HepG2 (cell line): Measurements from ENCODE around the gene CLEC7A. TPM values are rescaled to one million over a fixed set of nuclear protein-coding genes. Genes with fewer than 3 reads are reported as not detected.

Experiments
- ATAC-seq: fragments of 200-7000 bp; cut with Tn5 transposase; 3 replicates; pipeline ENCODE4 v1.9.1; 2020; ENCODE audit warnings: mild to moderate bottlenecking, moderate library complexity
- BruUV-seq: library from RNA; stranded (reverse); fragments of 400-500 nt; replicated peaks from 2 replicates; lab custom pipeline; 2021; lab: Mats Ljungman, UMichigan
- CTCF ChIA-PET: fragments of 300-600 bp; formaldehyde crosslinking; extraction: SDS; loops from one replicate; lab custom pipeline; 2021; ENCODE audit warnings: low total read pairs, inconsistent platforms, low intra/inter-chr PET ratio; lab: Yijun Ruan, JAX
- POLR2A ChIA-PET: fragments of 350-600 bp; sonication (Branson Sonifier 250); formaldehyde crosslinking; loops from one replicate; lab custom pipeline; 2020; ENCODE audit warnings: antibody characterized with exemption, inconsistent platforms; lab: Yijun Ruan, JAX
- DNase-seq: peaks from one replicate; pipeline ENCODE4 v3.0.0-alpha.2; 2015; ENCODE audit warnings: low spot score
- FAIRE-seq: peaks from 3 replicates; lab custom pipeline; 2011; peaks lifted over from hg19 to GRCh38; lab: Jason Lieb, UNC
- H2AFZ ChIP-seq: one replicate; pipeline ENCODE4 v1.6.1; 2011; ENCODE audit warnings: low read length, inconsistent platforms
- H3K27ac ChIP-seq: fragments of 300-600 bp; 3 replicates; pipeline ENCODE4 v1.8.0; 2011; ENCODE audit warnings: mixed run types, mild to moderate bottlenecking, mixed read lengths, low read length, inconsistent platforms; ENCODE audit not compliant: insufficient read depth; ENCODE audit errors: extremely low read length
- H3K27me3 ChIP-seq, 2 experiments: fragments of 200-600 bp in 1 of 2; 2 replicates in 1 of 2; 3 replicates in 1 of 2; pipeline versions ENCODE4 v1.6.0 to v1.8.0; 2011; ENCODE audit warnings: low read length in 2 of 2, mild to moderate bottlenecking in 2 of 2, moderate library complexity in 2 of 2, inconsistent platforms in 1 of 2; ENCODE audit not compliant: insufficient read depth in 2 of 2, control insufficient read depth in 1 of 2
- H3K36me3 ChIP-seq, 2 experiments: fragments of 200-600 bp in 1 of 2; replicated peaks in 1 of 2; 2 replicates in 1 of 2; 3 replicates in 1 of 2; pipeline versions ENCODE4 v1.5.1 to v1.8.0; 2011; ENCODE audit warnings: low read length in 2 of 2, inconsistent platforms in 1 of 2; ENCODE audit not compliant: insufficient read depth in 2 of 2, control insufficient read depth in 1 of 2
- H3K4me1 ChIP-seq: 2 replicates; pipeline ENCODE4 v1.5.1; 2012; ENCODE audit warnings: low read length, inconsistent platforms; ENCODE audit not compliant: insufficient read depth
- H3K4me2 ChIP-seq: 2 replicates; pipeline ENCODE4 v1.6.0; 2011; ENCODE audit warnings: low read depth, low read length, inconsistent platforms
- H3K4me3 ChIP-seq, 3 experiments: fragments of 200-600 bp in 1 of 3; sonication (generic), shearing (Covaris generic) in 1 of 3; replicated peaks in 1 of 3; 2 replicates each; pipeline ENCODE4 v1.5.1; 2011 to 2016; ENCODE audit warnings: low read length in 3 of 3, inconsistent platforms in 2 of 3, low read depth in 2 of 3, mild to moderate bottlenecking in 2 of 3, control low read depth in 1 of 3, mixed read lengths in 1 of 3; ENCODE audit not compliant: insufficient read depth in 1 of 3
- H3K79me2 ChIP-seq: one replicate; pipeline ENCODE4 v1.6.1; 2011; ENCODE audit warnings: low read length, inconsistent platforms; ENCODE audit not compliant: insufficient read depth
- H3K9ac ChIP-seq: 2 replicates; pipeline ENCODE4 v1.6.0; 2011; ENCODE audit warnings: mild to moderate bottlenecking, low read depth, low read length, inconsistent platforms; ENCODE audit not compliant: insufficient read depth
- H3K9me3 ChIP-seq: 2 replicates; pipeline ENCODE4 v1.5.1; 2012; ENCODE audit warnings: mild to moderate bottlenecking, low read length
- H4K20me1 ChIP-seq: 2 replicates; pipeline ENCODE4 v1.6.0; 2011; ENCODE audit warnings: inconsistent platforms, mild to moderate bottlenecking, low read length, moderate library complexity; ENCODE audit not compliant: insufficient read depth
- MAFK ChIP-seq, 2 experiments: IDR thresholded peaks in 1 of 2; conservative IDR thresholded peaks in 1 of 2; 2 replicates each; pipeline ENCODE4 v1.6.1; 2011; ENCODE audit warnings: improper control_type of control experiment in 2 of 2, low read length in 2 of 2
- ONECUT2 ChIP-seq: sonication (generic); formaldehyde crosslinking; IDR thresholded peaks from 2 replicates; pipeline ENCODE4 v1.4.0; 2020; ENCODE audit warnings: missing genetic modification reagents
- ZNF121 ChIP-seq: sonication (generic); formaldehyde crosslinking; IDR thresholded peaks from 2 replicates; pipeline ENCODE4 v1.5.0; 2020; ENCODE audit warnings: mild to moderate bottlenecking, missing genetic modification reagents
- ZNF550 ChIP-seq: sonication (generic); formaldehyde crosslinking; IDR thresholded peaks from 2 replicates; pipeline ENCODE4 v1.4.0; 2020; ENCODE audit warnings: mild to moderate bottlenecking, missing genetic modification reagents, borderline replicate concordance
- WGBS: methylation state at CpG from one replicate; pipeline ENCODE4 v1.1.6; 2017; ENCODE audit warnings: low lambda C conversion rate; 5-methylcytosine and 5-hydroxymethylcytosine counted together
- in situ Hi-C: cut with HindIII; loops from 2 replicates; pipeline ENCODE4 v1.10.0; 2017; ENCODE audit warnings: low pct_unique_long_range_greater_than_20kb; ENCODE audit not compliant: extremely low pct_ligation_motif_present
- intact Hi-C: fragments of 100-400 bp; cut with micrococcal nuclease; formaldehyde crosslinking; loops from one replicate; pipeline ENCODE4 v1.10.0; 2022; ENCODE audit not compliant: unreplicated experiment
- polyA plus RNA-seq, 8 experiments: library from polyadenylated mRNA; depleted of rRNA in 3 of 8; stranded (reverse) in 7 of 8; unstranded in 1 of 8; fragments of >200 nt; fragmentation: Illumina TruSeq in 4 of 8; extraction: Trizol in 4 of 8; gene quantifications; 2 replicates each; pipeline versions ENCODE4 v1.2.1 to v1.2.3, GENCODE V29; 2011 to 2016; ENCODE audit warnings: low read depth in 4 of 8, missing spikeins in 1 of 8, mixed read lengths in 1 of 8; ENCODE audit not compliant: insufficient read depth in 1 of 8
- total RNA-seq, 5 experiments: library from RNA; depleted of rRNA; stranded (reverse); fragments of >200 nt; fragmentation: Illumina TruSeq; extraction: Trizol; gene quantifications; 2 replicates each; pipeline ENCODE4 v1.2.3, GENCODE V29; 2016; ENCODE audit warnings: low read depth in 1 of 5
- TF ChIP-seq, protein P1 (sequence below): sonication (generic); formaldehyde crosslinking; IDR thresholded peaks from 2 replicates; pipeline ENCODE4 v1.4.0; 2020; ENCODE audit warnings: missing genetic modification reagents; ENCODE audit errors: not compliant biosample characterization

Gene CLEC7A
- total and polyA plus RNA-seq, 2 of the 13 experiments (the other 11 are each of a cell fraction or from before 2014, with no cell fraction given) = not detected

DNA sequence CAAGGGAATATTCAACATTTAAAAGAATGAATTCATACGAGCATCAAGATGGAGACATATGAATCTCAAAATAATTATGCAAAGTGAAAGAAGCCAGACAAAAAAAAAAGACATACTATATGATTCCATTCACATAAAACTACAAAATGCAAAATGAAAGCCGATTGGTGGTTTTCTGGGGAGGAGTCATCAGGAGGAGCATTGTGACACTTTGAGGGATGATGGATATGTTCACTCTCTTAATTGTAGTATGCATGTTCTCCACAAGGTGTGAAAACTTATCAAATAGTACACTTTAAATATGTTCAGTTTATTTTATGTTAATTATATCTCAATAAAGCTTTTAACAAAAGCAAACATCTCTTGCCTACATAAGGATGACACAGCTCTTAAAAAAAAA, 28.4 kb upstream of the CLEC7A start:
- Histone ChIP-seq H4K20me1 (no peaks in the 10 kb centered on the region), H3K27ac (no peak overlapping the region), H3K9ac (no peak overlapping the region), H3K27me3 (0 out of 5 replicates have a peak, but pooled peaks cover 0 to 5% of the 10 kb centered on the region in 2 experiments), H2AFZ (no peak overlapping the region), H3K9me3 (no peaks in the 10 kb centered on the region), H3K4me2 (no peak overlapping the region), H3K36me3 (no peaks in the 10 kb centered on the region), H3K79me2 (no peaks in the 10 kb centered on the region), H3K4me1 (no peaks in the 10 kb centered on the region), H3K4me3 (no peak overlapping the region)
- in situ Hi-C loops = no loop called here
- FAIRE-seq (no peak), DNase-seq (no peak), ATAC-seq (no peak)
- WGBS = 23% methylated on average over 2 of the region's 2 CpGs
- intact Hi-C loops = loop anchor here (10.0 kb wide), 1 partner anchor 1326 kb away; no protein-coding TSS in a partner anchor
- no TSS peak for BruUV-seq
- no peak for TF ChIP-seq ZNF550 (CRISPR knock-in tag)
- TF ChIP-seq, protein P1, sequence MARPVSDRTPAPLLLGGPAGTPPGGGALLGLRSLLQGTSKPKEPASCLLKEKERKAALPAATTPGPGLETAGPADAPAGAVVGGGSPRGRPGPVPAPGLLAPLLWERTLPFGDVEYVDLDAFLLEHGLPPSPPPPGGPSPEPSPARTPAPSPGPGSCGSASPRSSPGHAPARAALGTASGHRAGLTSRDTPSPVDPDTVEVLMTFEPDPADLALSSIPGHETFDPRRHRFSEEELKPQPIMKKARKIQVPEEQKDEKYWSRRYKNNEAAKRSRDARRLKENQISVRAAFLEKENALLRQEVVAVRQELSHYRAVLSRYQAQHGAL (CRISPR knock-in tag) = no peak
- ChIA-PET POLR2A (no interaction called here), CTCF (no interaction called here)

DNA sequence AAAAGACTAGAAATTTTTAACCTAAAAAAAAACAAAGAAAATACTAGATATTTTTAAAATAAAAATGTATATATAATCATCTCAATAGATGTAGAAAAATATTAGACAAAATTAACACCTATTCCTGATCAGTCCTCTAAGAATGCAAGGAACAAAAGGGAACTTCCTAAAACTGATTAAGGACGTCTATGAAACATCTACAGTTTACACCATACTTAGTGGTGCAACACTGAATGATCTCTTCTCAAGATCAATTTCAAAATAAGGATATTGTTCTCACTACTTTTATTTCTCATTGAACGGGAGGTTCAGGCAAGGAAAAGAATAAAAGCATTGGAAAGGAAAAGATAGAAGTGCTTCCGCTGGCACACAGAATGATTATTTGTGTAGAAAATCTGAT, 26.0 kb upstream of the CLEC7A start:
- H3K9me3 ChIP-seq = no peaks in the 10 kb centered on the region
- no peak overlapping the region for H3K4me3 ChIP-seq
- H3K36me3 ChIP-seq = no peaks in the 10 kb centered on the region
- H4K20me1 ChIP-seq = no peaks in the 10 kb centered on the region
- 0 out of 5 replicates have a peak, but pooled peaks cover 0 to 5% of the 10 kb centered on the region in 2 experiments for H3K27me3 ChIP-seq
- H3K9ac ChIP-seq = no peak overlapping the region
- TF ChIP-seq ZNF121 (CRISPR knock-in tag) (no peak), ONECUT2 (CRISPR knock-in tag) (no peak), MAFK (conservative IDR thresholded peaks at IDR 0.05 in 1 of 2, IDR thresholded peaks at IDR 0.05 in 1 of 2; ENCODE audit: low read length in 2 of 2) (peak in 1 of 2 experiments; percentile 37; a peak in 1 of 4 replicates)
- FAIRE-seq = no peak
- intact Hi-C loops (loop anchor here (10.0 kb wide), 1 partner anchor 1329 kb away; no protein-coding TSS in a partner anchor), in situ Hi-C loops (no loop called here)
- H3K4me2 ChIP-seq = no peak overlapping the region
- H3K27ac ChIP-seq = no peak overlapping the region
- ChIA-PET CTCF (no interaction called here), POLR2A (no interaction called here)
- 62% methylated on average over 3 of the region's 3 CpGs for WGBS
- no peaks in the 10 kb centered on the region for H3K4me1 ChIP-seq
- no peak for ATAC-seq
- BruUV-seq = no TSS peak
- H2AFZ ChIP-seq = no peak overlapping the region
- no peak for DNase-seq
- H3K79me2 ChIP-seq = no peaks in the 10 kb centered on the region
